Tongue (tissue), 2 donors: Measurements from ENCODE around the gene IPO8. TPM values are rescaled to one million over a fixed set of nuclear protein-coding genes. Genes with fewer than 3 reads are reported as not detected.
"Not testable (repeated sequence)": the region's sequence is repeated elsewhere in the genome, so short reads cannot be mapped to it uniquely, and the experiment has no call there.

Experiments
- DNase-seq: peaks from one replicate; pipeline ENCODE4 v3.0.0-alpha.2; 2015
- total RNA-seq: library from RNA; depleted of rRNA; stranded (reverse); fragments of >200 nt; gene quantifications from one replicate; pipeline ENCODE4 v1.2.3, GENCODE V29; 2014

IPO8 gene
- total RNA-seq, 1 donor from 2014 or later, result 35.2 TPM

DNA sequence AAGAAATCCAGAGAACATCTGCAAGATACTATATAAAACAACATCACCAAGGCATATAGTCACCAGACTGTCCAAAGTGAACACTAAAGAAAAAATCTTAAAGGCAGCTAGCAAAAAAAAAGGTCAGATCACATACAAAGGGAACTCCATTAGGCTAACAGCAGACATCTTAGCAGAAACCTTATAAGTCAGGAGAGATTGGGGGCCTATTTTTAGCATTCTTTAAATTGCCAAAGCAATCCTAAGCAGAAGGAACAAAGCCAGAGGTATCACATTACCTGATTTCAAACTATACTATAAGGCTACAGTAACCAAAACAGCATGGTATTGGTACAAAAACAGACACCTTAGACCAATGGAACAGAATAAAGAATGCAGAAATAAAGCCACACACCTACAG, 92.5 kb downstream of the IPO8 start:
- no peak for DNase-seq

DNA sequence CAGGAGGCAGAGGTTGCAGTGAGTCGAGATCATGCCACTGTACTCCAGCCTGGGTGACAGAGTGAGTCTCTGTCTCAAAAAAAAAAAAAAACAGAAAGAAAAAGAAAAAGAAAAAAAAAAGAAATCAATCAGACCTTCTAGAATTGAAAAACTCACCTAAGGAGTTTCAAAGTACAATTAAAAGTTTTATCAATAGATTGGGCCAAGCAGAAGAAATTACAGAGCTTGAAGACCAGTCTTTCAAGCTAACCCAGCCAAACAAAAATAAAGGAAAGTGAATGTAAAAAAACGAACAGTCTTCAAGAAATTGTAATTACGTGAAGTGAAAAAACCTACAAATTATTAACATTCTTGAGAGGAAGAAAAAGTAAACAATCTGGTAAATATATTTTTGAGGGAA, 93.0 kb downstream of the IPO8 start:
- no peak for DNase-seq

DNA sequence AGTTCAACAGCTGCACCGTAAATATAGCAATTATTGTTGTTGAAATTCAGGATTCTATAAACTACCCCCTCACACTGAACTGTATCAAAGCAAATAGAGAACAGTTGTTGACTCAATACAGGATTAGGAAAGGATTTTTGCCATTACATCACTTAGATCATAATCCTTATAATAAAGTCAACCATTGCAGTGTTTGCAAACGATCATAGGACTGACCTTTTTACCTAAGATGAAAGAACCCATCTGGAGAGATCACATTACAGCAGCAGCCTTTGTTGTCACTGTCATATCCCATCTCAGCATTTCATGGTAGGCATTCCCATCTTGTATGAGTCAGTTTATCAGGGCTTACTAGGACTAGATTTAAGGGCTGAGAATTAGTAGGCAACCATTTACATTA, 96.1 kb downstream of the IPO8 start:
- DNase-seq, result peak; percentile 89

DNA sequence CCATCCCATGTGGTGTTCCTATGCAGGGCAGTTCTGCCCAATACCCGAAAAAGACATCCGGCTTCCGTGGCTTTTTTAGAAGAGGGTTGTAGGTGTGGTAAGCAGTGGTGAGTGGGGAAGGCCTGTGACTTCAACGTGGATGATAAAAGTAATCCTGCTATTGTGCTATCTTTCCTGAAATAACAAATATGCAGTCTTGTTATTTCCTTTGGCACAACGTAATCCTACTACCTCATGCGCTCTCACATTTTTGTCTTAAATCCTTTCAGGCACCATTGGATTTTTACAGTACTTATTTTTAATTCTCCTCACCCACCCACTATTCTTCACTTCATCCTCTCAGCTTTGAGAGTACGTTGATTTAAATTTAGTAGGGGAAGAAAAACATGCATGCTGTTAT, 96.8 kb downstream of the IPO8 start:
- DNase-seq, result peak; percentile 28

DNA sequence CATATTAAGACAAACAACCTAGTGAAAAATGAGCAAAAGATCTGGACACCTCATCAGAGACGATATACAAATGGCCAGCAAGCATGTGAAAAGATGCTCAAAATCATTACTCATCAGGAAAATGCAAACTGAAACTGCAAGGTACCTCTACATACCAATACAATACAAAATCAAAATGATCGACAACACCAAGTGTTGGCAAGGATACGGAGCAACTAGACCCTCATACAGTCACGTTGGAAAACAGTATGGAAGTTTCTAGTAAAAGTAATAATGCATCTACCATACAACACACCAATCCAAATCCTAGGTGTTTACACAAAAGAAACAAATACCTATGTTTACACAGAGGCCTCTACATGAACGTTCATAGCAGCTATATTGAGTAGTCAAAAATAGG, 99.9 kb downstream of the IPO8 start:
- DNase-seq, result no peak

DNA sequence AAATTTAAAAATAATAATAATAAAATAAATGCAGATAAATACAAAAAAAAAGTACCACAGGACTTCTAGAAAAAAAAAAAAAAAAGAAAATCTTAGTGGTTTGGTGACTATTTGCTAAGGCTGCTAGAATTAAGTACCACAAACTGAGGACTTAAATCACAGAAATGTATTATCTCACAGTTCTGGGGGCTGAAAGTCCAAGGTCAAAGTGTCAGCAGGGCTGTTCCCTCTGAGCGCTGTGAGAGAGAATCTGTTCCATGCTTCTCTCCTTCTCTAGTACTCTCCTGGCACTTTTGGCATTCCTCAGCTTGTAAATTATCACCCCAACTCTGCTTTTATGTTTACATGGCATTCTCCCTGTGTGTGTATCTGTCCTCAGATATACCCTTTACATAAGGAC, 101.2 kb downstream of the IPO8 start:
- no peak for DNase-seq

DNA sequence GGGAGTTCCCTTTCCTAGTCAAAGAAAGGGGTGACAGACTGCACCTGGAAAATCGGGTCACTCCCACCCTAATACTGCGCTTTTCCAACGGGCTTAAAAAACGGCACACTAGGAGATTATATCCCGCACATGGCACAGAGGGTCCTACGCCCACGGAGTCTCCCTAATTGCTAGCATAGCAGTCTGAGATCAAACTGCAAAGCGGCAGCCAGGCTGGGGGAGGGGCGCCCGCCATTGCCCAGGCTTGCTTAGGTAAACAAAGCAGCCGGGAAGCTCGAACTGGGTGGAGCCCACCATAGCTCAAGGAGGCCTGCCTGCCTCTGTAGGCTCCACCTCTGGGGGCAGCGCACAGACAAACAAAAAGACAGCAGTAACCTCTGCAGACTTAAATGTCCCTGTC, 107.1 kb downstream of the IPO8 start:
- DNase-seq, result not testable (repeated sequence)

DNA sequence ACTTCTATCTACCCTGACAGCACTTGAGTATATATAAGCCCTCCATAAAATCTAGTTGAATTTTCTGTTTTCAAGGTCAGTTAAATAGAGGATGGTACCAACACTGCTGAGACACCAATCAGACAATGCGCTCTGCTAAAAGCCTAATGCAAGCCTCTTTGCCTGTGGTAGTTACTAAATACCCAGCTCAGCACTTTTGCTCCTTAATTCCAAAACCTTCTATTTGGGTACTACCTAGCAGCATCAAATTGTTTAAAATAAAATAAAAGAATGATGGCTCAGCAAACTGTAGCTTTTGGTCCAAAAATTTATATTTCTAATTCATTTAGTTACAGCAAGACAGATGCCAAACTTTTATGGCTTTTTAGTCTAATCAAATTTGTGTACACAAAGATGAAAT, 107.9 kb downstream of the IPO8 start:
- DNase-seq, result no peak

DNA sequence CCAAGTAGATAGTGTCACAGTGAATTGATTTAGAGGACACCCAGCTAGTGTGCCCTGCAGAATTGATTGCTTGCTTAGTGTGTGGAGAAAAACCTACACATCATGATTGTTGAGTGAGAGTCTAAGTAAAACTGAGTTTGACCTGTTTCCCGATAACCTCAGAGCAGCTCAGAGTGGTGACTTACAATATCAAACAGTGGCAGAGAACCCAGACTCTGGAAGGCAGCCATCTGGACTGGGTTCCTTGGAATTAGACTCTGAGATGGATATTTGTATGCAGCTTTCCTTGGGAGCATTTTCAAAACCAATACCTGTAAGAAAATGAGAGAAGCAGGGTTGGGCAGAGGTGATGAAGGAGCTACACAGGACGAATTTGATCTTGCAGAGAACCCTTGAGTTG, 109.8 kb downstream of the IPO8 start:
- DNase-seq, result no peak

DNA sequence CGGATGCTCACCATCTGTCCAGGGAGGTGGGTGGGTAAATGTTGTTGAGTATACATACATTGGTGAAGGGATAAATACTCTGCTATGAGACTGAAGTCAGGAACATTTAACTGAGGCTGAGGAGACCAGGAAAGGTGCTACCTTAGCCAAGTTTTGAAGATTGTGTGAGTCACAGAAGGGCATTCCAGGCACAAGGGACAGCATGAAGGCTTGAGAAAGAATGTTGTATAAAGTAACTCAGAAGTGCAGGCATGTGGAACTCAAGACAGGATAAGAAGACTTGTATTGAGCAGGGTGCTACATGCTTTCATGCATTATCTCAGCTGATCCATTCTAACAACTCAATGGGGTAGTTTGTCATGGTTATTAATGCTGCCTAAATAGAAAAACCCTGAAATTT, 112.7 kb downstream of the IPO8 start:
- DNase-seq, result no peak

DNA sequence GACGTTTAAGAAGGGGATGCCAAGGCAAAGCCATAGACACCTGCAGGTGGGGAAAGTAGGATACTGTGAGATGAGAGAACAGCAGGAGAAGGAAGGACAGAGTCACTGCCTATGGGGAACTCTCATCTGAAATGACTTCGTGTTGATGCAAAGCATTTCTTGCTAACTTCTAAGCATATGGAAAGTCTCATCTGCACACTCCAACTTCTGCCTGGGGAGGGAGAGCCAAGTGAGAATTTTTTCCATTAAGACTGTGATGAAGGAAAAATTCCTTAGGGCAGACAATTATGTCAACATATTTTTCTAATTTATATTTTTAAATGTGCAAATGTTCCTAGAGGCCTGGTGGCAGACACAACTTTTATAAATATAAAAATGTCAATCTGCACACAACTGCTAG, 115.3 kb downstream of the IPO8 start:
- DNase-seq, result peak; percentile 67

Other genes with a start within 250 kb of the IPO8 start
- gene CAPRIN2, start 59.1 kb upstream of the IPO8 start, total RNA-seq, result 32.9 TPM
- 27.1 TPM for gene TSPAN11, start 230.9 kb upstream of the IPO8 start, total RNA-seq